Measurements from ENCODE around the gene CAPNS1. TPM values are rescaled to one million over a fixed set of nuclear protein-coding genes. Genes with fewer than 3 reads are reported as not detected.

Gene CAPNS1
- total RNA-seq, 4 donors from 2014 or later: 94.8 to 252 (median 165) TPM

- TF ChIP-seq CTCF (IDR thresholded peaks at IDR 0.05 in 4 of 5, conservative IDR thresholded peaks at IDR 0.05 in 1 of 5): no peak
- H3K36me3 ChIP-seq: no peaks in the 10 kb centered on the region
- DNase-seq: no peak
- H3K27ac ChIP-seq: no peak overlapping the region
- H3K27me3 ChIP-seq: no peaks in the 10 kb centered on the region
- intact Hi-C loops (cut with DNase I; ENCODE audit: low total_unique reads): no loop called here
- no peaks in the 10 kb centered on the region for H3K4me1 ChIP-seq
- ATAC-seq: no peak
- in situ Hi-C loops (cut with MboI; ENCODE audit: low sequenced_read_pairs in 4 of 4): no loop called here
- H3K4me3 ChIP-seq: no peak overlapping the region
- no peaks in the 10 kb centered on the region for H3K9me3 ChIP-seq
Measured at GRCh38 chr19:36093687-36094086, 46.2 kb upstream of the CAPNS1 start.

- TF ChIP-seq CTCF (IDR thresholded peaks at IDR 0.05 in 4 of 5, conservative IDR thresholded peaks at IDR 0.05 in 1 of 5): no peak
- no peak for TF ChIP-seq POLR2A (IDR thresholded peaks at IDR 0.05)
- Histone ChIP-seq H3K9me3 (no peaks in the 10 kb centered on the region), H3K4me3 (no peak overlapping the region), H3K27me3 (no peaks in the 10 kb centered on the region), H3K4me1 (peaks cover 22 to 25% of the 10 kb centered on the region in 2 donors), H3K36me3 (no peaks in the 10 kb centered on the region), H3K27ac (no peak overlapping the region)
- no peak for DNase-seq
- intact Hi-C loops (cut with DNase I; ENCODE audit: low total_unique reads): no loop called here
- no peak for ATAC-seq
- in situ Hi-C loops (cut with MboI; ENCODE audit: low sequenced_read_pairs in 4 of 4): no loop called here
Measured at GRCh38 chr19:36097036-36097435, 42.8 kb upstream of the CAPNS1 start.

GRCh38 chr19:36099166-36099785, 40.6 kb upstream of the CAPNS1 start:
- H3K4me1 ChIP-seq: peaks cover 27 to 33% of the 10 kb centered on the region in 2 donors
- peak overlapping the region in 3 of 4 donors; percentile 32 to 86 (median 76) for H3K27ac ChIP-seq
- no peaks in the 10 kb centered on the region for H3K9me3 ChIP-seq
- no peak for ATAC-seq
- H3K36me3 ChIP-seq: no peaks in the 10 kb centered on the region
- H3K27me3 ChIP-seq: no peaks in the 10 kb centered on the region
- H3K4me3 ChIP-seq: no peak overlapping the region
- in situ Hi-C loops (cut with MboI; ENCODE audit: low sequenced_read_pairs in 4 of 4): no loop called here
- intact Hi-C loops (cut with DNase I; ENCODE audit: low total_unique reads): no loop called here
- no peak for DNase-seq
- TF ChIP-seq POLR2A (IDR thresholded peaks at IDR 0.05) (no peak), CTCF (IDR thresholded peaks at IDR 0.05 in 4 of 5, conservative IDR thresholded peaks at IDR 0.05 in 1 of 5) (no peak)

- H3K27ac ChIP-seq: peak overlapping the region; percentile 44 to 86 (median 78)
- DNase-seq (peak in 1 of 2 donors; percentile 49), ATAC-seq (peak; percentile 80 to 83)
- H3K4me1 ChIP-seq: peaks cover 27 to 36% of the 10 kb centered on the region in 2 donors
- H3K9me3 ChIP-seq: no peaks in the 10 kb centered on the region
- intact Hi-C loops (cut with DNase I; ENCODE audit: low total_unique reads) (loop anchor here (5.0 kb wide), 1 partner anchor 38 kb away; no protein-coding TSS in a partner anchor), in situ Hi-C loops (cut with MboI; ENCODE audit: low sequenced_read_pairs in 4 of 4) (no loop called here)
- H3K4me3 ChIP-seq: peak overlapping the region in 3 of 4 donors; percentile 0 to 13 (median 4)
- no peaks in the 10 kb centered on the region for H3K27me3 ChIP-seq
- H3K36me3 ChIP-seq: no peaks in the 10 kb centered on the region
- TF ChIP-seq POLR2A (IDR thresholded peaks at IDR 0.05) (no peak), CTCF (IDR thresholded peaks at IDR 0.05 in 4 of 5, conservative IDR thresholded peaks at IDR 0.05 in 1 of 5) (no peak)
Measured at GRCh38 chr19:36100476-36100875, 39.4 kb upstream of the CAPNS1 start.

All from gastrocnemius medialis (tissue), 4 donors.